ENCODE results near the gene RCSD1. TPM values are rescaled to one million over a fixed set of nuclear protein-coding genes. Genes with fewer than 3 reads are reported as not detected.

The RCSD1 gene
- total and polyA plus RNA-seq, 4 donors, result 13.6 to 26.2 (median 15.6) TPM

DNA sequence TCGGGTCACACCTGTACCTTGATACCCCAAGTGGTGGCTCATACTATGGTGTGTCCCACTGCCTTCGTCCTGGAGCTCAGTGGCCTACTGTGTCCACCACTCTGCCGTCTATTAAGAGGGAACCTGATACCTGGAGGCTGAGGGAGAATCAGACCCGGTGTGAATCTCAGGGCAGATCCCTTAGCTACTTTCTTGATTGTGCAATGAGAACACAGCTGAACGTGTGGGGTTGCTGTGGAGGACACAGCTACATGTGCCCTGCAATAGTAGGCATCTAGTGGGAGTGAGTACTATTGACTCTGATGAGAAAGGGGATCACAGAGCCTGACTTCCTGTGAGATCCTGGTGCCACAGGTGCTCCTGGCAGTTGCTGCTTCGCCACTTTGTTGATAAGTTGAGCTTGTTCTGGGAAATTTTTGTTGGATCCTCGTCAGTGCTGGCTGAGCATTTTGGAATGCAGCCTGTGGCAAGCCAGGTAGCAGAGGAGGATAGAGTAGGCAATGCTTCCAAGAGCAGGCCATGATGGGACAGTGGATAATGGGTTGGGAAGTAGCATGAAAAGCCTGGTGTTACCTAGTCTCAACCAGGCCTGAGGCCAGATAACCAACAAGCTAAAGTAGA is 63.5 kb downstream of the RCSD1 start:
- no peaks in the 10 kb centered on the region for H3K36me3 ChIP-seq (ENCODE audit: control insufficient read depth, insufficient read depth, low read length)
- peaks cover 17% of the 10 kb centered on the region for H3K4me1 ChIP-seq (ENCODE audit: control insufficient read depth, insufficient read depth, low read length)
- no peak for DNase-seq (ENCODE audit: low read depth in 4 of 6, low spot score in 6 of 6)
- H3K27ac ChIP-seq (ENCODE audit: low read depth, low read length), result no peak overlapping the region
- no peak overlapping the region for H3K4me3 ChIP-seq (ENCODE audit: low read depth, low read length)
- WGBS (ENCODE audit: insufficient coverage), result 88% methylated on average over 7 of the region's 7 CpGs
- no peaks in the 10 kb centered on the region for H3K9me3 ChIP-seq (ENCODE audit: control insufficient read depth, insufficient read depth, low read length)
- peaks cover 38% of the 10 kb centered on the region for H3K27me3 ChIP-seq (ENCODE audit: control insufficient read depth, insufficient read depth, low read length)

DNA sequence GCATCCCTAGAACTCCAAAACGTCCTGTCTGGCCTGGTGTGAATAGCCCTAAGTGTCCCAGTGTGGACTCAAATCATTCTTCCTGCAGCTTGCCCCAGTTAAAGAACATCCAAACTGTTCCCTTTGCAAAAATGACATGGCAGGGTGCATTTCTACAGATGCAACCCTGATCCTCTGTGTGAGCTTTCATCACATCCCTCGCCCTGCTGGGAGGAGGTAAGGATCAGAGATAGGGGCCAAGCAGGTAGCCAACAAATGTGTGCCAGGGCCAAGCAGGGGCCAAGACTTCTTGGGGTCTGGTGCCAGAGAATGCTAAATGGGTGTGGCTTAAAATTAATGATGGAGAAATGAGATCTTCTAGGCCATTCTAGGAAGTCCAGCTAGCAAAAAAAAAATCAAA is 64.7 kb downstream of the RCSD1 start:
- Histone ChIP-seq H3K9me3 (ENCODE audit: control insufficient read depth, insufficient read depth, low read length) (no peaks in the 10 kb centered on the region), H3K36me3 (ENCODE audit: control insufficient read depth, insufficient read depth, low read length) (no peaks in the 10 kb centered on the region), H3K27me3 (ENCODE audit: control insufficient read depth, insufficient read depth, low read length) (peaks cover 40% of the 10 kb centered on the region), H3K4me3 (ENCODE audit: low read depth, low read length) (no peak overlapping the region), H3K27ac (ENCODE audit: low read depth, low read length) (no peak overlapping the region), H3K4me1 (ENCODE audit: control insufficient read depth, insufficient read depth, low read length) (peaks cover 18% of the 10 kb centered on the region)
- WGBS (ENCODE audit: insufficient coverage), result 75% methylated on average over 2 of the region's 2 CpGs
- DNase-seq (ENCODE audit: low read depth in 4 of 6, low spot score in 6 of 6), result no peak

DNA sequence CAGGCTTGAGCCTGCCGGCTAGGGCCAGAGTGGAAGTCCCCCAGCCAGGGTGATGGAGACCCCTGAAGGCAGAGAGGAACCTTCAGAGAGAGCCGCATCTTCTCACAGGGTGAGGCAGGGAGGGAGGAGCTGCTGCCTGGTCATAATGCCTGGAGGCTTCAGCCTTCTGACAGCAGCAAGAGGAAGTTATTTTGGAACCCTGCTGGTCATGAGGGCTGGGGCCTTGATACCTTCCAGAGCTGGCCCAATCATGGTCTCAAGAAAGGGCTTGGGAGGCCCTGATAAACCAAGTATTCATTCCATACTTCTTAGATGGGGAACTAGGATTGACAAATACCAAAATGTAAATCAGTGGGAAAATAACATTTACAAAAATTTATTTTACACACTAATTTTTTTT is 65.1 kb downstream of the RCSD1 start:
- H3K4me1 ChIP-seq (ENCODE audit: control insufficient read depth, insufficient read depth, low read length), result peaks cover 18% of the 10 kb centered on the region
- no peak for DNase-seq (ENCODE audit: low read depth in 4 of 6, low spot score in 6 of 6)
- H3K27ac ChIP-seq (ENCODE audit: low read depth, low read length), result no peak overlapping the region
- 75% methylated on average over 1 of the region's 2 CpGs for WGBS (ENCODE audit: insufficient coverage)
- no peak overlapping the region for H3K4me3 ChIP-seq (ENCODE audit: low read depth, low read length)
- peaks cover 37% of the 10 kb centered on the region for H3K27me3 ChIP-seq (ENCODE audit: control insufficient read depth, insufficient read depth, low read length)
- H3K9me3 ChIP-seq (ENCODE audit: control insufficient read depth, insufficient read depth, low read length), result no peaks in the 10 kb centered on the region
- no peaks in the 10 kb centered on the region for H3K36me3 ChIP-seq (ENCODE audit: control insufficient read depth, insufficient read depth, low read length)

DNA sequence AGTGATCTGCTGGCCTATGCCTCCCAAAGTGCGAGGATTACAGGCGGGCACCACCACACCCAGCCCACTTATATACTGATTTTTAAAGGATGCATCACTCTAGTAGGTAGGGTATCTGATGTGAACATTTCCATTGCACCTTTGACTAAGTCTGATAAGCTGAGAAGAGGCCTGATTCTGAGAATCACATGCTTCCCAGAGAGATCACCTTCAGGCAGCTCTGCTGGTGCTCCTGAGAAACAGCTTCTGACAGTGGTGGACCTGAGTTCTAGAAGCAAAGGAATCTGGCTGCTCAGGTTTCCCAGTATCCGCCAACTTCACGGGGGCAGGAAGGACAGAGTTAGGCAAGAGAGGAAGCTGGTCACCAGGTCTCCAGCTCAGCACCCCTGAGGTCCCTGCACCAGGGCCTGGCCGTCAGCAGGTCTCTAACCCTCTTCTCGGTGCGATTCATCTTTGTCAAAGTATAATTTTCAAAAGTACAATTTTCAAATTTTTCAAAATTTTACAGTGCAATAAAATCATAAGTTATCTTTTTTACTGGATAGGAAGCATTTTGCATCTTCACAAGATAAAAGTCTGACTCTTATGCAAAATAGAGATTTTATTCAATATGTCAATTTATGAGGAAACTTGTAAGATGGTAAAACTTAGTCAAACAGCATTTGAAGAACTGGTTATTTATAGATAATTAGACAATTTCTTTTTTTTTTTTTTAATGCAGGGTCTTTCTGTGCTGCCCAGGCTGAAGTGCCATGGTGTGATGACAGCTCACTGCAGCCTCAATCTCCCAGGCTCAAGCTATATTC is 65.9 kb downstream of the RCSD1 start:
- Histone ChIP-seq H3K36me3 (ENCODE audit: control insufficient read depth, insufficient read depth, low read length) (no peaks in the 10 kb centered on the region), H3K4me3 (ENCODE audit: low read depth, low read length) (no peak overlapping the region), H3K27me3 (ENCODE audit: control insufficient read depth, insufficient read depth, low read length) (peaks cover 42% of the 10 kb centered on the region), H3K4me1 (ENCODE audit: control insufficient read depth, insufficient read depth, low read length) (peaks cover 18% of the 10 kb centered on the region), H3K27ac (ENCODE audit: low read depth, low read length) (no peak overlapping the region), H3K9me3 (ENCODE audit: control insufficient read depth, insufficient read depth, low read length) (no peaks in the 10 kb centered on the region)
- 90% methylated on average over 2 of the region's 7 CpGs for WGBS (ENCODE audit: insufficient coverage)
- DNase-seq (ENCODE audit: low read depth in 4 of 6, low spot score in 6 of 6), result no peak

DNA sequence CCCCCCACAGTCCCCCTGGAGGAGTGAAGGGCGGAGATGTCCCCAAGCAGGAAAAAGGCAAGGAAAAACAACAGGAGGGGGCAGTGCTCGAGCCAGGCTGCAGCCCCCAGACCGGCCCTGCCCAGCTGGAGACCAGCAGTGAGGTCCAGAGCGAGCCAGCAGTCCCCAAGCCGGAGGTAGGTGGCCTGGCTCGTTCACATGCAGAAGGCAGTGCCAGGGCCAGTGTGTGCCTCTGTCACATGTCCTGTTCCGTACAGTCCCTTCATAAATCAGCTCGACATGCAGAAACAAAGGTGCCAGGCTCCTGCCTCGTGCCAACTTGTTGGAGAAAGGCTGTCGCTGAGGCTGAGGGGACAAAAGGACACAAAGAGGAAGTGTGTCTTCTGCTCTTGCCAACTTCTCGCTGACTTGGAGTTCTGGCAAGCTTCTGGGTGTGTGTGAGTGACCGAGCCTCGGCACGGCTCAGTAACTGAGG is 67.7 kb downstream of the RCSD1 start:
- H3K36me3 ChIP-seq (ENCODE audit: control insufficient read depth, insufficient read depth, low read length), result no peaks in the 10 kb centered on the region
- peak in 5 of 6 donors; percentile 61 to 91 (median 79) for DNase-seq (ENCODE audit: low read depth in 4 of 6, low spot score in 6 of 6)
- H3K9me3 ChIP-seq (ENCODE audit: control insufficient read depth, insufficient read depth, low read length), result no peaks in the 10 kb centered on the region
- no peak overlapping the region for H3K27ac ChIP-seq (ENCODE audit: low read depth, low read length)
- 21% methylated on average over 14 of the region's 14 CpGs for WGBS (ENCODE audit: insufficient coverage)
- peaks cover 18% of the 10 kb centered on the region for H3K4me1 ChIP-seq (ENCODE audit: control insufficient read depth, insufficient read depth, low read length)
- H3K4me3 ChIP-seq (ENCODE audit: low read depth, low read length), result no peak overlapping the region
- H3K27me3 ChIP-seq (ENCODE audit: control insufficient read depth, insufficient read depth, low read length), result peaks cover 47% of the 10 kb centered on the region

DNA sequence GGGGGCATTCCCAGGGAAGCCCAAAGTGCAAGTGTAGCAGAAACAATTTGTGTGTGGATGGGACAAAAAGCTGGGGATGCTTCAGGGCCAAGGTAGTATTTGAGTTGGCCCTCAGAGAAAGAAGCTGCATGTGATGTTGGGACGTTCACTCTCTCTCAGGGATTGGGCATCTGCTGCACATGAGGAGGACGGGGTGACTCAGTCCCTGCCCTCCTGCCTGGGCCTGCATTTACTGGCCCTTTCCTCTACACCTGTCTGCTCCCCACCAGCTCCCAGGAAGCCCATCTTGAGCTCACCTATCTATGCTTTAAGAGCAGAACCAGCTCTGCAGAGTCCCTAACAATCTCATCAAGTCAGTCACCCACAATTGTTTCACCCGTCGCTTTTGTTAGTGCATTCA is 68.3 kb downstream of the RCSD1 start:
- Histone ChIP-seq H3K36me3 (ENCODE audit: control insufficient read depth, insufficient read depth, low read length) (no peaks in the 10 kb centered on the region), H3K27ac (ENCODE audit: low read depth, low read length) (no peak overlapping the region), H3K4me1 (ENCODE audit: control insufficient read depth, insufficient read depth, low read length) (peaks cover 18% of the 10 kb centered on the region), H3K9me3 (ENCODE audit: control insufficient read depth, insufficient read depth, low read length) (no peaks in the 10 kb centered on the region), H3K27me3 (ENCODE audit: control insufficient read depth, insufficient read depth, low read length) (peaks cover 47% of the 10 kb centered on the region), H3K4me3 (ENCODE audit: low read depth, low read length) (no peak overlapping the region)
- no peak for DNase-seq (ENCODE audit: low read depth in 4 of 6, low spot score in 6 of 6)
- WGBS (ENCODE audit: insufficient coverage), result 86% methylated on average over 2 of the region's 4 CpGs

DNA sequence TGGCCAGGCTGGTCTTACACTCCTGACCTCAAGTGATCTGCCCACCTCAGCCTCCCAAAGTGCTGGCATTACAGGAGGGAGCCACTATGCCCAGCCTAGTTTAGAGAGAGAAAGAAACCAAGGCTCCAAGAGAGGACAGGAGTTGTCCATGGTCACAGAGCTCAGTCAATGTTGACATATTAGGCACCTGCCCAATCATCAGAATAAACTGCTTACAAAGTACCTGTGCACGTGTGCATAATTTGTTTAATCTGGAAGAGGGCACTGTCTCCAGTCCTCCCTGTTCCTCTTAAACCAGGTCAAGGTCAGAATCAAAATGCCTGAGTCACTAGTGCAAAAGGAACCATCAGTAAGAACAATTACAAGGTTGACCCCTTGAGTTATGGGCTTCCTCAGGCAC is 71.5 kb downstream of the RCSD1 start:
- Histone ChIP-seq H3K36me3 (ENCODE audit: control insufficient read depth, insufficient read depth, low read length) (no peaks in the 10 kb centered on the region), H3K9me3 (ENCODE audit: control insufficient read depth, insufficient read depth, low read length) (no peaks in the 10 kb centered on the region), H3K27me3 (ENCODE audit: control insufficient read depth, insufficient read depth, low read length) (peaks cover 48% of the 10 kb centered on the region), H3K4me3 (ENCODE audit: low read depth, low read length) (no peak overlapping the region), H3K4me1 (ENCODE audit: control insufficient read depth, insufficient read depth, low read length) (peaks cover 14% of the 10 kb centered on the region), H3K27ac (ENCODE audit: low read depth, low read length) (no peak overlapping the region)
- WGBS (ENCODE audit: insufficient coverage), result no CpG with 5 or more reads among the region's 1 CpG
- no peak for DNase-seq (ENCODE audit: low read depth in 4 of 6, low spot score in 6 of 6)

DNA sequence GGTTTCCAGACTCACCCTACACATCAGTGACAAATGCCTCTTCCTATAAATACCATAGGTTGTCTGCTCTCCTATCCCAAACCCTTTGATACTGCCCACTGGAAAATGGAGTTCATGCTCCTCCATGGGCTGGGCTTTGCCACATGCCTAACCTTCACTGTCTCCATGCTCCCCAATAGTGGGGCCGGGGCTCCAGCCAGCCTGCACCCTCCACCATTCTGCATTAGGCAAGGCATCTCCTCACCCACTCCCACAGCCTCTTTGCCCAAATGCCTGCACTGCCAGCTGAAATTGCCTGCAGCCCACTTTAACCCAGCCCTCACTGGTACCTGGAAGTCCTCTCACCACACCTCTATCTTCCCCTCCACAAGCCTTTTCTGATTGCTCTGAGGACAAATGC is 73.5 kb downstream of the RCSD1 start:
- no peak for DNase-seq (ENCODE audit: low read depth in 4 of 6, low spot score in 6 of 6)
- Histone ChIP-seq H3K27me3 (ENCODE audit: control insufficient read depth, insufficient read depth, low read length) (peaks cover 47% of the 10 kb centered on the region), H3K4me1 (ENCODE audit: control insufficient read depth, insufficient read depth, low read length) (peaks cover 1% of the 10 kb centered on the region), H3K4me3 (ENCODE audit: low read depth, low read length) (no peak overlapping the region), H3K36me3 (ENCODE audit: control insufficient read depth, insufficient read depth, low read length) (no peaks in the 10 kb centered on the region), H3K9me3 (ENCODE audit: control insufficient read depth, insufficient read depth, low read length) (no peaks in the 10 kb centered on the region), H3K27ac (ENCODE audit: low read depth, low read length) (no peak overlapping the region)
- 100% methylated on average over 1 of the region's 1 CpG for WGBS (ENCODE audit: insufficient coverage)

DNA sequence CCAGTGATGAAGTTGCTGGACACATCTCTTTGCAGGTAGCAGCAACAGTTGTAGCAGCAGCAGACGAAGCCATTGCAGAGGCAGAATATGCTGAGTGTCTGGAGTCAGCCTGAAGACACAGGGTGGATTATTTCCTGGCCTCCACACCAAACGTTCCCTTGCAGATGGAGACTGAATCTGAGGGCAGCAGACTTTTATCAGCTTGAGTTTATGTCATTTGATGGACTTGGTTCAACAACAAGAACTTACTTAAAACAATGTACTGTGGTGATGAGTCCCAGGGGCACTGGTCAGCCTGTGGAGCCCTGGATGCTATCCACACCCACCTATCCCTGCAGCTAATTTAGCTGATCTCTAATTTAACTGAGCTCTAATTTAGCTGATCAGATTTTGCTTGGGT is 74.7 kb downstream of the RCSD1 start:
- no peak overlapping the region for H3K4me3 ChIP-seq (ENCODE audit: low read depth, low read length)
- WGBS (ENCODE audit: insufficient coverage), result 46% methylated on average over 2 of the region's 2 CpGs

DNA sequence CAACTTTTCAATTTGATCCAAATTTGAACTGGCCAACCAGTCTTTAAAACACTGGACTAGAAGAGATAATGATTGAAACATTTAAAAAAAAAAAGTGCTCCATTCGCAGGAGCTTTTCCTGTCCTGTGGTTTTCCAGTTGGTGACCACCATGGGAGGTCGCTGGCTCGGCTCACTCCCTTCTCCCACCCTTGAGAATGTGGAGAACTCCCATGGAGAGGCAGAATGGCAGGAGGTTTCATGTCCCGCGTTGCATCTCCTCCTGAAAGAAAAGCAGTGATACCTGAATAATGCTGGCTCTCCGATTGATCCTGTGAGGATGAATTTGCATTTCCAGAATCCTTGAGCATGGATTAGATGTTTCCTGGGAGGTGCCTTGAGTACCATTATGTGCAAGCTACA is 75.2 kb downstream of the RCSD1 start:
- no peaks in the 10 kb centered on the region for H3K36me3 ChIP-seq (ENCODE audit: control insufficient read depth, insufficient read depth, low read length)
- H3K4me3 ChIP-seq (ENCODE audit: low read depth, low read length), result no peak overlapping the region
- 12% methylated on average over 3 of the region's 6 CpGs for WGBS (ENCODE audit: insufficient coverage)
- H3K9me3 ChIP-seq (ENCODE audit: control insufficient read depth, insufficient read depth, low read length), result no peaks in the 10 kb centered on the region
- no peaks in the 10 kb centered on the region for H3K4me1 ChIP-seq (ENCODE audit: control insufficient read depth, insufficient read depth, low read length)
- peak in 1 of 6 donors; percentile 73 for DNase-seq (ENCODE audit: low read depth in 4 of 6, low spot score in 6 of 6)
- no peak overlapping the region for H3K27ac ChIP-seq (ENCODE audit: low read depth, low read length)
- peaks cover 45% of the 10 kb centered on the region for H3K27me3 ChIP-seq (ENCODE audit: control insufficient read depth, insufficient read depth, low read length)

More for the DNA sequence above, 74.7 kb downstream of the RCSD1 start:
- Histone ChIP-seq H3K36me3 (ENCODE audit: control insufficient read depth, insufficient read depth, low read length) (no peaks in the 10 kb centered on the region), H3K27ac (ENCODE audit: low read depth, low read length) (no peak overlapping the region), H3K9me3 (ENCODE audit: control insufficient read depth, insufficient read depth, low read length) (no peaks in the 10 kb centered on the region), H3K27me3 (ENCODE audit: control insufficient read depth, insufficient read depth, low read length) (peaks cover 46% of the 10 kb centered on the region), H3K4me1 (ENCODE audit: control insufficient read depth, insufficient read depth, low read length) (no peaks in the 10 kb centered on the region)
- no peak for DNase-seq (ENCODE audit: low read depth in 4 of 6, low spot score in 6 of 6)
